ENCODE data around the gene LRRIQ4.

The LRRIQ4 gene

GRCh38 chr3:169838511-169839030, 25.9 kb downstream of the LRRIQ4 start:
- no peak overlapping the region for H3K4me3 ChIP-seq (ENCODE audit: low read depth, low read length)
- TF ChIP-seq ZNF274 (IDR thresholded peaks at IDR 0.05; ENCODE audit: low read length), result no peak
- TF ChIP-seq ZNF274 (tag by site-specific recombination; IDR thresholded peaks at IDR 0.05; ENCODE audit: borderline replicate concordance), result no peak
- TF ChIP-seq REST (tag by site-specific recombination; IDR thresholded peaks at IDR 0.05), result no peak
- no peak for TF ChIP-seq ZNF398 (tag by site-specific recombination; IDR thresholded peaks at IDR 0.05)
- TF ChIP-seq TRIM28 (IDR thresholded peaks at IDR 0.05; ENCODE audit: borderline replicate concordance, low read length), result no peak
- no peak for TF ChIP-seq ZNF777 (tag by site-specific recombination; IDR thresholded peaks at IDR 0.05; ENCODE audit: borderline replicate concordance)
- no peaks in the 10 kb centered on the region for H3K4me1 ChIP-seq (ENCODE audit: control insufficient read depth, insufficient read depth, low read length)
- CTCF ChIA-PET, result no interaction called here
- H3K27ac ChIP-seq (ENCODE audit: extremely low read depth, low read depth, low read length), result no peak overlapping the region
- no peaks in the 10 kb centered on the region for H3K36me3 ChIP-seq (ENCODE audit: control insufficient read depth in 2 of 2, insufficient read depth in 1 of 2, low read length in 2 of 2)
- H3K9me3 ChIP-seq (ENCODE audit: control insufficient read depth, insufficient read depth, low read depth, low read length), result no peaks in the 10 kb centered on the region
- POLR2A ChIA-PET, result no interaction called here

- POLR2A ChIA-PET, result no interaction called here
- Histone ChIP-seq H3K27ac (ENCODE audit: extremely low read depth, low read depth, low read length) (no peak overlapping the region), H3K4me3 (ENCODE audit: low read depth, low read length) (no peak overlapping the region), H3K4me1 (ENCODE audit: control insufficient read depth, insufficient read depth, low read length) (no peaks in the 10 kb centered on the region), H3K9me3 (ENCODE audit: control insufficient read depth, insufficient read depth, low read depth, low read length) (no peaks in the 10 kb centered on the region), H3K36me3 (ENCODE audit: control insufficient read depth in 2 of 2, insufficient read depth in 1 of 2, low read length in 2 of 2) (no peaks in the 10 kb centered on the region)
- CTCF ChIA-PET, result no interaction called here
- TF ChIP-seq ZBTB17 (tag by site-specific recombination; IDR thresholded peaks at IDR 0.05) (0 out of 2 replicates have a peak, but pooled peaks have one; percentile 22), ZIC2 (tag by site-specific recombination; IDR thresholded peaks at IDR 0.05) (peak; percentile 38), ZNF580 (tag by site-specific recombination; IDR thresholded peaks at IDR 0.05) (no peak)
Measured at GRCh38 chr3:169841171-169841570, 28.5 kb downstream of the LRRIQ4 start.

GRCh38 chr3:169842960-169843359, 30.3 kb downstream of the LRRIQ4 start:
- POLR2A ChIA-PET, result no interaction called here
- no peaks in the 10 kb centered on the region for H3K9me3 ChIP-seq (ENCODE audit: control insufficient read depth, insufficient read depth, low read depth, low read length)
- H3K27ac ChIP-seq (ENCODE audit: extremely low read depth, low read depth, low read length), result no peak overlapping the region
- H3K4me1 ChIP-seq (ENCODE audit: control insufficient read depth, insufficient read depth, low read length), result no peaks in the 10 kb centered on the region
- no peak overlapping the region for H3K4me3 ChIP-seq (ENCODE audit: low read depth, low read length)
- no peaks in the 10 kb centered on the region for H3K36me3 ChIP-seq (ENCODE audit: control insufficient read depth in 2 of 2, insufficient read depth in 1 of 2, low read length in 2 of 2)
- CTCF ChIA-PET, result interaction anchor here (1.1 kb wide), 1 partner anchor 20 kb away, joined by 3 read pairs; no protein-coding TSS in a partner anchor
- no peak for TF ChIP-seq ZNF561 (tag by site-specific recombination; IDR thresholded peaks at IDR 0.05; ENCODE audit: borderline replicate concordance)
- TF ChIP-seq ZNF433 (tag by site-specific recombination; IDR thresholded peaks at IDR 0.05; ENCODE audit: low read depth), result no peak
- TF ChIP-seq ZNF214 (tag by site-specific recombination; IDR thresholded peaks at IDR 0.05; ENCODE audit: borderline replicate concordance), result no peak
- TF ChIP-seq TSHZ1 (tag by site-specific recombination; IDR thresholded peaks at IDR 0.05; ENCODE audit: borderline replicate concordance), result no peak
- no peak for TF ChIP-seq ZNF19 (tag by site-specific recombination; IDR thresholded peaks at IDR 0.05; ENCODE audit: low read depth)
- TF ChIP-seq ZNF239 (tag by site-specific recombination; IDR thresholded peaks at IDR 0.05), result no peak
- TF ChIP-seq ELK4 (IDR thresholded peaks at IDR 0.05; ENCODE audit: borderline replicate concordance, low read depth, low read length), result no peak
- no peak for TF ChIP-seq ZBTB20 (tag by site-specific recombination; IDR thresholded peaks at IDR 0.05)
- TF ChIP-seq ZNF112 (tag by site-specific recombination; IDR thresholded peaks at IDR 0.05), result no peak
- no peak for TF ChIP-seq ZNF660 (tag by site-specific recombination; IDR thresholded peaks at IDR 0.05)
- no peak for TF ChIP-seq ZNF302 (tag by site-specific recombination; IDR thresholded peaks at IDR 0.05; ENCODE audit: low read depth)

Measured in HEK293 (cell line).